BJ (cell line): ENCODE results near the gene ATXN1. TPM values are rescaled to one million over a fixed set of nuclear protein-coding genes. Genes with fewer than 3 reads are reported as not detected.

Experiments used
- CTCF ChIA-PET: fragments of 350-600 bp; formaldehyde crosslinking; extraction: SDS; loops from one replicate; lab custom pipeline; 2021; ENCODE audit warnings: antibody characterized with exemption, inconsistent platforms; lab: Yijun Ruan, JAX
- POLR2A ChIA-PET: fragments of 300-600 bp; sonication (Branson Sonifier 250); formaldehyde crosslinking; extraction: SDS; loops from one replicate; lab custom pipeline; 2021; ENCODE audit warnings: antibody characterized with exemption; lab: Charles Lee
- DNase-seq: peaks from one replicate; pipeline ENCODE4 v3.0.0-alpha.2; 2011; ENCODE audit warnings: low read depth
- H3K27me3 ChIP-seq: 2 replicates; pipeline ENCODE4 v1.6.0; 2011; ENCODE audit warnings: low read length; ENCODE audit not compliant: control insufficient read depth, insufficient read depth
- H3K36me3 ChIP-seq: 2 replicates; pipeline ENCODE4 v1.5.1; 2011; ENCODE audit warnings: low read length; ENCODE audit not compliant: control insufficient read depth, insufficient read depth
- H3K4me3 ChIP-seq: 2 replicates; pipeline ENCODE4 v1.5.1; 2011; ENCODE audit warnings: low read depth, mild to moderate bottlenecking, control low read depth, low read length
- polyA minus RNA-seq: library from RNA; depleted of rRNA, polyadenylated mRNA; stranded (reverse); fragments of >200 nt; gene quantifications from 2 replicates; pipeline ENCODE4 v1.2.3, GENCODE V29; 2011; rRNA and poly(A)+ RNA removed
- polyA plus RNA-seq: library from polyadenylated mRNA; depleted of rRNA; stranded (reverse); fragments of >200 nt; gene quantifications from 2 replicates; pipeline ENCODE4 v1.2.3, GENCODE V29; 2011; rRNA removed
- TF ChIP-seq, protein P1 (sequence below): IDR thresholded peaks from 2 replicates; pipeline ENCODE4 v1.5.1; 2011; ENCODE audit warnings: low read depth, mild to moderate bottlenecking, control low read depth, inconsistent platforms, low read length, moderate library complexity; ENCODE audit not compliant: insufficient read depth

Gene ATXN1
- polyA plus RNA-seq (25.2 and 60.2 TPM in 2 replicates), polyA minus RNA-seq (57.5 and 62.3 TPM in 2 replicates)

DNA sequence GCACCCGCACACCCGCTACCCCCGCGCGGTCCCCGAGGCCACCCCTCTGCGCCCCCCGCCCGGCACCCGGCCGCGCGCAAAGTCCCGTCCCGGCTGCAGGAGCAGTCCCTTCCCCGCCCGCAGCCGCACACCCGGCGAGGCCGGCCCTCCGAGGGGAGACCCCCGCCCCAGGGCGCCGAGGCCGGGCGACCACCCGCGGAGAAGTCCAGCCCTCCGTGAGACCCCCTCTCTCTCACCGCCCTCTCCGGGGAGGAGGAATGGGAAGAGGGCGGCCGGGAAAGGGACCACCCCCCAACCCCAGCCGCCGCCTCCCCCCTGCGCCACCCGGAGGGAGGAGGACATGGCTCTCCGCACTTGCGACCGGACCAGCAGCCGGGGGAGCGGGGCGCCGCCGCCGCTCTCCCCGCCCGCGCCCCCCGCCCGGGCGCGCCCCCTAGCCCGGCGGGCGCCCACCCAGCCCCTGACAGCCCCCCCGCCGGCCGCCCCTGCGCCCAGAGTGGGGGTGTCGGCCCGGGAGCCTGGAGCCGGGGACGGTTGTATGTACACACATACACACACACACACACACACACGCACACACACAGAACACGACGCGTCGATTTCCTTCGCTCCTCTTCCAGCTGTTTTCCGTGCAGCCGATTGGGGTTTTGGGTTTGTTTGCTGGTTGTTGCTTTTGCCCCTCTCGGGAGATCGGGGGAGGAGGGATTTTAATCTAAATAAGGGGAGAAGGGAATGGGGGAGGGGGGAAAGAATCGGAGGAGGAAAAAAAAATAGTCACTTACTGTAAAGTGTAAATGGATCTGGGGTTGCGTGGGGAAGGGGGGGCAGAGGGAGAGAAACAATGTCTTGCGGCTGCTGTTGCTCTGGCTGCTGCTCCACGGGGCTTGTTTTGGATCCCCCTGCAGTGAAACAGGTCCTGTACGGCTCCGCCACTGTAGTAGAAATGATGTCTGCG lies at the start of gene ATXN1:
TSS of gene ATXN1 (minus strand) at position 945 of the 955 bp plus-strand sequence.
- peak within 1 kb of the TSS; percentile 88 for H3K4me3 ChIP-seq
- no peak for DNase-seq
- CTCF ChIA-PET: interaction anchor here (0.9 to 6.2 kb wide), 14 partner anchors 36 to 425 kb away, joined by 3 to 92 read pairs (median 4); no protein-coding TSS in a partner anchor
- TF ChIP-seq, protein P1, sequence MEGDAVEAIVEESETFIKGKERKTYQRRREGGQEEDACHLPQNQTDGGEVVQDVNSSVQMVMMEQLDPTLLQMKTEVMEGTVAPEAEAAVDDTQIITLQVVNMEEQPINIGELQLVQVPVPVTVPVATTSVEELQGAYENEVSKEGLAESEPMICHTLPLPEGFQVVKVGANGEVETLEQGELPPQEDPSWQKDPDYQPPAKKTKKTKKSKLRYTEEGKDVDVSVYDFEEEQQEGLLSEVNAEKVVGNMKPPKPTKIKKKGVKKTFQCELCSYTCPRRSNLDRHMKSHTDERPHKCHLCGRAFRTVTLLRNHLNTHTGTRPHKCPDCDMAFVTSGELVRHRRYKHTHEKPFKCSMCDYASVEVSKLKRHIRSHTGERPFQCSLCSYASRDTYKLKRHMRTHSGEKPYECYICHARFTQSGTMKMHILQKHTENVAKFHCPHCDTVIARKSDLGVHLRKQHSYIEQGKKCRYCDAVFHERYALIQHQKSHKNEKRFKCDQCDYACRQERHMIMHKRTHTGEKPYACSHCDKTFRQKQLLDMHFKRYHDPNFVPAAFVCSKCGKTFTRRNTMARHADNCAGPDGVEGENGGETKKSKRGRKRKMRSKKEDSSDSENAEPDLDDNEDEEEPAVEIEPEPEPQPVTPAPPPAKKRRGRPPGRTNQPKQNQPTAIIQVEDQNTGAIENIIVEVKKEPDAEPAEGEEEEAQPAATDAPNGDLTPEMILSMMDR: 0 out of 2 replicates have a peak, but pooled peaks have one; percentile 4
- POLR2A ChIA-PET: interaction anchor here (0.5 kb wide), 1 partner anchor 273 kb away, joined by 4 read pairs; no protein-coding TSS in a partner anchor
- no peaks in the 10 kb centered on the region for H3K27me3 ChIP-seq
- H3K36me3 ChIP-seq: no peaks in the 10 kb centered on the region

DNA sequence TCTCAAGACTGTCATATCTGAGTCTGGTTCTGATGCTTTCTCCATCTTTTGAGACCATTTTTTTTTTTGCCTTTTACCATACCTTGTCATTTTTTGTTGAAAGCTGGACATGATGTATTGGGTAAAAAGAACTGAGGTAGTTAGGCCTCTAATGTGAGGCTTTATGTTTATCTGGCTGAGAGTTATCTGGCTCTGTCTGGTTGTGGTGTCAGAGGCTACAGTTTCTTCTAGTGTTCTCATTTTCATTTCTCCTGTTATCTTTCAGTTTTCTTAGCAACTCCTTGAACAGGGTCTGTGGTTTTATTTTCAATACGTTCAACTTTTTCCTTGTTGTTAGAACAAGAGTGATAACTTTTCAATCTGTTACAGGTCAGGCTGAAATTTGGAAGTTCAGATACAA lies 49.2 kb upstream of the ATXN1 start:
- Histone ChIP-seq H3K27me3 (no peaks in the 10 kb centered on the region; the same call in 1 of the 2 replicates), H3K36me3 (no peaks in the 10 kb centered on the region), H3K4me3 (no peak overlapping the region)
- DNase-seq: no peak
- CTCF ChIA-PET: interaction anchor here (0.6 kb wide), 2 partner anchors 131 to 282 kb away, joined by 3 to 6 read pairs; no protein-coding TSS in a partner anchor
- POLR2A ChIA-PET: interaction anchor here (0.6 kb wide), 1 partner anchor 439 kb away, joined by 7 read pairs; no protein-coding TSS in a partner anchor
- TF ChIP-seq, protein P1: no peak

DNA sequence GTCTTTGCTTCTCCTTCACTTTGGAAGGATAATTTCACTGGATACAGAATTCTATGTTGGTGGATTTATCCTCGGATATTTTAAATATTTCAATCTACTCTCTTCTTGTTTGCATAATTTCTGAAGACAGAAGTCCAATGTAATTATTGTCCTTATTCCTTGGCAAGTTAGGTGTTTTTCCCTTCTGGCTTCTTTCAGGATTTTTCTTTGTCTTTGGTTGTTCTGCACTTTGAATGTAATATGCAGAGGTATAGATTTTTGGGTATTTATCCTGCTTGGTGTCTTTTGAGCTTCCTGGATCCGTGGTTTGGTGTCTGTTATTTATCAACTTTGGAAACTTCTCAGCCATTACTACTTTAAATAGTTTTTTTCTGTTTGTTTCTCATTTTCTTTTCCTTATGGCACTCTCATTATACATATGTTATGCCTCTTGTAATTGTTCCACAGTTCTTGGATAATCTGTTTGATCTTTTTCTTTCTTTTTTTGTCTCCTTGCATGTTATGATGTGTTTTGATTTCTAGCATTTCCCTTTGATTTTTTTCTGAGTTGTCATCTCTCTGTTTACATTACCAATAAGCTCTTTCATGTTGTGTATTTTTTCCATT lies 48.6 kb upstream of the ATXN1 start:
- Histone ChIP-seq H3K36me3 (no peaks in the 10 kb centered on the region), H3K4me3 (no peak overlapping the region), H3K27me3 (no peaks in the 10 kb centered on the region; the same call in 1 of the 2 replicates)
- ChIA-PET CTCF (interaction anchor here (0.6 kb wide), 2 partner anchors 131 to 283 kb away, joined by 3 to 6 read pairs; no protein-coding TSS in a partner anchor), POLR2A (interaction anchor here (0.6 kb wide), 1 partner anchor 438 kb away, joined by 7 read pairs; no protein-coding TSS in a partner anchor)
- DNase-seq: no peak
- TF ChIP-seq, protein P1: no peak

DNA sequence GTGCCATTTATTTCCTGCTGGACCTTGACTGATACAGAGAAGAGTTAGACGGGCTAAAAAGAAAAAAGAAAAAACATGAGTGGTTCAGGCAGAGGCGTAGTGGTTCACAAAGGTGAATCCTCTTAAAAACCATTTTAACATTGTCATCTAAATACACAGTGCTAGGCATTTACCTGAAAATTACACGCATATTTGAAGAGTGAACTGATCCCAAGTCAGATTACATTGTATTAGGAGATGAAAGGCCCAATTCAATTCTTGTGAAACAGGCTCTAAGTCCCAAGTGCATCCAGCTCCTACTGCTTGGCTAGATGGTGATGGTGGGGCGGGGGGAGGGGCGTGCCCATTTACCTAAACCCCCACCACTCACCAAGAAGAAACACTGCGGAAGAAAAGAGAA lies 46.7 kb upstream of the ATXN1 start:
- no peaks in the 10 kb centered on the region for H3K36me3 ChIP-seq
- TF ChIP-seq, protein P1: no peak
- H3K4me3 ChIP-seq: no peak overlapping the region
- no peak for DNase-seq
- CTCF ChIA-PET: interaction anchor here (0.6 kb wide), 1 partner anchor 157 kb away, joined by 3 read pairs; no protein-coding TSS in a partner anchor
- H3K27me3 ChIP-seq: no peaks in the 10 kb centered on the region; the same call in 1 of the 2 replicates
- POLR2A ChIA-PET: no interaction called here
